ENCODE results near the gene CEP112. TPM values are rescaled to one million over a fixed set of nuclear protein-coding genes. Genes with fewer than 3 reads are reported as not detected.

CEP112 gene
- total RNA-seq, 1 experiment from 2014 or later: 9.5 TPM

DNA sequence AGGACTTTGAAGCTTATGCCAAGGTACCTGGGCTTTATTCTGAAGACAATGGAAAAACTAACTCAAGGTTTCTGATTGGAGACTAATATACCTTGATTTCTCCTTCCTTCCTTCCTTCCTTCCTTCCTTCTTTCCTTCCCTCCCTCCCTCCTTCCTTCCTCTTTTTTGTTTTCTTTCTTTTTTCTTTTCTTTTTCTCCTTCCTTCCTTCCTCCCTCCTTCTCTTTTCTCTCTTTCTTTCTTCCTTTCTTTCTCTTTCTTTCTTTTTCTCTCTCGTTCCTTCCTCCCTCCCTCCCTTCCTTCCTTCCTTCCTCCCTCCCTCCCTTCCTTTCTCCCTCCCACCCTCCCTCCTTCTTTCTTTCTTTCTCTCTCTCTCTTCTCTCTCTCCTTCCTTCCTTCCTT lies 531.9 kb downstream of the CEP112 start:
- H3K4me3 ChIP-seq (ENCODE audit: low read depth in 2 of 2, low read length in 2 of 2): no peak overlapping the region
- ATAC-seq (no peak), DNase-seq (ENCODE audit: low read depth, low spot score) (no peak)
- in situ Hi-C loops (cut with HindIII; ENCODE audit: low pct_unique_long_range_greater_than_20kb, low sequenced_read_pairs): no loop called here
- no peak overlapping the region for H3K27ac ChIP-seq (ENCODE audit: low read length)
- intact Hi-C loops (cut with micrococcal nuclease; ENCODE audit: unreplicated experiment): no loop called here
- no peak for TF ChIP-seq SIN3A (IDR thresholded peaks at IDR 0.05; ENCODE audit: borderline replicate concordance, insufficient read depth, low read depth, low read length)
- TF ChIP-seq CTCF (IDR thresholded peaks at IDR 0.05): no peak
- TF ChIP-seq TCF7L2 (IDR thresholded peaks at IDR 0.05; ENCODE audit: low read depth, low read length): no peak
- no peak for TF ChIP-seq POLR2AphosphoS5 (IDR thresholded peaks at IDR 0.05; ENCODE audit: low read depth, low read length)
- TF ChIP-seq, protein P1, sequence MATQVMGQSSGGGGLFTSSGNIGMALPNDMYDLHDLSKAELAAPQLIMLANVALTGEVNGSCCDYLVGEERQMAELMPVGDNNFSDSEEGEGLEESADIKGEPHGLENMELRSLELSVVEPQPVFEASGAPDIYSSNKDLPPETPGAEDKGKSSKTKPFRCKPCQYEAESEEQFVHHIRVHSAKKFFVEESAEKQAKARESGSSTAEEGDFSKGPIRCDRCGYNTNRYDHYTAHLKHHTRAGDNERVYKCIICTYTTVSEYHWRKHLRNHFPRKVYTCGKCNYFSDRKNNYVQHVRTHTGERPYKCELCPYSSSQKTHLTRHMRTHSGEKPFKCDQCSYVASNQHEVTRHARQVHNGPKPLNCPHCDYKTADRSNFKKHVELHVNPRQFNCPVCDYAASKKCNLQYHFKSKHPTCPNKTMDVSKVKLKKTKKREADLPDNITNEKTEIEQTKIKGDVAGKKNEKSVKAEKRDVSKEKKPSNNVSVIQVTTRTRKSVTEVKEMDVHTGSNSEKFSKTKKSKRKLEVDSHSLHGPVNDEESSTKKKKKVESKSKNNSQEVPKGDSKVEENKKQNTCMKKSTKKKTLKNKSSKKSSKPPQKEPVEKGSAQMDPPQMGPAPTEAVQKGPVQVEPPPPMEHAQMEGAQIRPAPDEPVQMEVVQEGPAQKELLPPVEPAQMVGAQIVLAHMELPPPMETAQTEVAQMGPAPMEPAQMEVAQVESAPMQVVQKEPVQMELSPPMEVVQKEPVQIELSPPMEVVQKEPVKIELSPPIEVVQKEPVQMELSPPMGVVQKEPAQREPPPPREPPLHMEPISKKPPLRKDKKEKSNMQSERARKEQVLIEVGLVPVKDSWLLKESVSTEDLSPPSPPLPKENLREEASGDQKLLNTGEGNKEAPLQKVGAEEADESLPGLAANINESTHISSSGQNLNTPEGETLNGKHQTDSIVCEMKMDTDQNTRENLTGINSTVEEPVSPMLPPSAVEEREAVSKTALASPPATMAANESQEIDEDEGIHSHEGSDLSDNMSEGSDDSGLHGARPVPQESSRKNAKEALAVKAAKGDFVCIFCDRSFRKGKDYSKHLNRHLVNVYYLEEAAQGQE (IDR thresholded peaks at IDR 0.05; ENCODE audit: insufficient read depth in 1 of 2, low read depth in 2 of 2, low read length in 1 of 2): no peak
- H3K27me3 ChIP-seq (ENCODE audit: control insufficient read depth, insufficient read depth, low read length): no peaks in the 10 kb centered on the region
- no peaks in the 10 kb centered on the region for H3K9me3 ChIP-seq (ENCODE audit: control insufficient read depth, insufficient read depth, low read depth, low read length)
- no peaks in the 10 kb centered on the region for H3K4me1 ChIP-seq (ENCODE audit: control insufficient read depth, insufficient read depth, low read length)
- ChIA-PET POLR2A (no interaction called here), CTCF (no interaction called here)
- no TSS peak for BruUV-seq (replicated peaks)
- no peaks in the 10 kb centered on the region for H3K36me3 ChIP-seq (ENCODE audit: control insufficient read depth, insufficient read depth, low read length)

DNA sequence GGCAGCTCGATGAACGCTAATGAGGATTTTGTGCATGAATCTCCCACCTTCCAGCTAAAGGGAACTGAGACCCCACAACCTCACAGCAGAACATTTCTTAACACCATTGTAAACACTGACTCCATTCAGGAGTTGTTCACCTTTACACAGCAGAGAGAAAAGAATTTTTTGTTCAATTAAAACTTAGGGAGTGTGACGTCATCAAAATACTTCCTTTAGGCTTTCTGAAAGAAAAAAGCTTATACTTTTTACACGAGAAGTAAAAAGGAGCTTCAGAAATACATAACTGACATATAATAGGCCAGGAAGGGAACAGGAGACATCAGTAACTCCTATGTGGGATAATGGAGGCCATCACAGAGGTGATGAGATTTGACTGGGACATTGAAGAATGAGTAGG lies 532.4 kb downstream of the CEP112 start:
- H3K27me3 ChIP-seq (ENCODE audit: control insufficient read depth, insufficient read depth, low read length): no peaks in the 10 kb centered on the region
- no TSS peak for BruUV-seq (replicated peaks)
- H3K36me3 ChIP-seq (ENCODE audit: control insufficient read depth, insufficient read depth, low read length): no peaks in the 10 kb centered on the region
- no peak overlapping the region for H3K4me3 ChIP-seq (ENCODE audit: low read depth in 2 of 2, low read length in 2 of 2)
- TF ChIP-seq TCF7L2 (IDR thresholded peaks at IDR 0.05; ENCODE audit: low read depth, low read length): no peak
- TF ChIP-seq CTCF (IDR thresholded peaks at IDR 0.05): no peak
- TF ChIP-seq POLR2AphosphoS5 (IDR thresholded peaks at IDR 0.05; ENCODE audit: low read depth, low read length): no peak
- TF ChIP-seq, protein P1 (IDR thresholded peaks at IDR 0.05; ENCODE audit: insufficient read depth in 1 of 2, low read depth in 2 of 2, low read length in 1 of 2): no peak
- no peak for TF ChIP-seq SIN3A (IDR thresholded peaks at IDR 0.05; ENCODE audit: borderline replicate concordance, insufficient read depth, low read depth, low read length)
- CTCF ChIA-PET: no interaction called here
- in situ Hi-C loops (cut with HindIII; ENCODE audit: low pct_unique_long_range_greater_than_20kb, low sequenced_read_pairs): no loop called here
- H3K4me1 ChIP-seq (ENCODE audit: control insufficient read depth, insufficient read depth, low read length): no peaks in the 10 kb centered on the region
- POLR2A ChIA-PET: no interaction called here
- no peaks in the 10 kb centered on the region for H3K9me3 ChIP-seq (ENCODE audit: control insufficient read depth, insufficient read depth, low read depth, low read length)
- intact Hi-C loops (cut with micrococcal nuclease; ENCODE audit: unreplicated experiment): no loop called here
- DNase-seq (ENCODE audit: low read depth, low spot score) (no peak), ATAC-seq (no peak)
- H3K27ac ChIP-seq (ENCODE audit: low read length): no peak overlapping the region
